Sigmoid colon (tissue), 7 donors: ENCODE measurements around the gene EXOSC10. TPM values are rescaled to one million over a fixed set of nuclear protein-coding genes. Genes with fewer than 3 reads are reported as not detected.
"Not testable (repeated sequence)": the region's sequence is repeated elsewhere in the genome, so short reads cannot be mapped to it uniquely, and the experiment has no call there.

ENCODE experiments used
- DNase-seq: peaks from one replicate; pipeline ENCODE4 v3.0.0-alpha.2; 2019
- H3K27ac ChIP-seq, 4 donors: fragments of 200-600 bp; sonication (generic); one replicate each; pipeline ENCODE4 v1.5.1; 2016 to 2019; ENCODE audit warnings: mild to moderate bottlenecking in 1 of 4
- H3K27me3 ChIP-seq, 3 donors: fragments of 200-600 bp; sonication (generic); one replicate each; pipeline ENCODE4 v1.5.1; 2019; ENCODE audit warnings: mild to moderate bottlenecking in 1 of 3
- H3K36me3 ChIP-seq, 4 donors: fragments of 200-600 bp; sonication (generic); one replicate each; pipeline ENCODE4 v1.5.1; 2016 to 2019
- H3K4me1 ChIP-seq, 4 donors: fragments of 200-600 bp; sonication (generic); one replicate each; pipeline ENCODE4 v1.5.1; 2017 to 2019
- H3K4me3 ChIP-seq, 4 donors: fragments of 200-600 bp; sonication (generic); one replicate each; pipeline ENCODE4 v1.5.1; 2017 to 2019; ENCODE audit warnings: mild to moderate bottlenecking in 2 of 4, moderate library complexity in 1 of 4
- H3K9me3 ChIP-seq, 4 donors: fragments of 200-600 bp in 3 of 4; sonication (generic) in 3 of 4; one replicate each; pipeline versions ENCODE4 v1.5.1 to v1.6.1; 2013 to 2019
- CTCF ChIP-seq, 4 experiments: fragments of 450-650 bp in 3 of 4; fragments of 200-600 bp in 1 of 4; IDR thresholded peaks; one replicate each; pipeline ENCODE4 v1.5.1; 2016 to 2019; ENCODE audit warnings: antibody characterized with exemption in 4 of 4, mild to moderate bottlenecking in 3 of 4, moderate library complexity in 2 of 4
- EP300 ChIP-seq, 4 donors: sonication (generic); formaldehyde crosslinking; IDR thresholded peaks; one replicate each; pipeline ENCODE4 v1.6.1; 2017; ENCODE audit warnings: antibody characterized with exemption in 4 of 4
- POLR2A ChIP-seq, 2 donors: fragments of 450-650 bp; IDR thresholded peaks; one replicate each; pipeline ENCODE4 v1.6.1; 2016; ENCODE audit warnings: antibody characterized with exemption in 2 of 2, mild to moderate bottlenecking in 2 of 2, moderate library complexity in 2 of 2
- POLR2AphosphoS5 ChIP-seq, 4 donors: sonication (generic); formaldehyde crosslinking; IDR thresholded peaks; one replicate each; pipeline ENCODE4 v1.6.1; 2017; ENCODE audit warnings: antibody characterized with exemption in 4 of 4
- WGBS, 2 donors: extraction: QIAGEN DNeasy Blood & Tissue Kit; methylation state at CpG; one replicate each; pipeline ENCODE4 v1.1.7; 2013; 5-methylcytosine and 5-hydroxymethylcytosine counted together
- intact Hi-C: fragments of 100-400 bp; cut with DNase I; formaldehyde crosslinking; loops from one replicate; pipeline ENCODE4 v1.15.1; 2023
- polyA plus RNA-seq, 3 donors: library from polyadenylated mRNA; stranded (reverse); fragments of 200-250 nt; gene quantifications; one replicate each; pipeline ENCODE4 v1.2.3, GENCODE V29; 2013
- total RNA-seq, 4 donors: library from RNA; depleted of rRNA; stranded (reverse); fragments of >200 nt; gene quantifications; one replicate each; pipeline ENCODE4 v1.1.0, GENCODE V29; 2016
- donor health status: healthy with polysubstance abuse.
- donor health status: Bipolar disorder and iron deficiency.
- donor health status: healthy.

The EXOSC10 gene
- total and polyA plus RNA-seq, 7 donors: 18.6 to 53.7 (median 38.8) TPM

GRCh38 chr1:11044086-11044848 is 55.4 kb downstream of the EXOSC10 start:
- Histone ChIP-seq H3K4me3 (no peak overlapping the region), H3K9me3 (no peaks in the 10 kb centered on the region), H3K27me3 (no peaks in the 10 kb centered on the region), H3K27ac (no peak overlapping the region), H3K36me3 (no peaks in the 10 kb centered on the region), H3K4me1 (no peaks in the 10 kb centered on the region)
- DNase-seq: peak; percentile 40
- TF ChIP-seq POLR2A (IDR thresholded peaks at IDR 0.05) (no peak), POLR2AphosphoS5 (IDR thresholded peaks at IDR 0.05) (no peak), CTCF (IDR thresholded peaks at IDR 0.05) (no peak), EP300 (IDR thresholded peaks at IDR 0.05) (no peak)
- intact Hi-C loops: no loop called here
- WGBS, 2 donors: 69 to 80% methylated on average over 16 of the region's 16 CpGs

DNA sequence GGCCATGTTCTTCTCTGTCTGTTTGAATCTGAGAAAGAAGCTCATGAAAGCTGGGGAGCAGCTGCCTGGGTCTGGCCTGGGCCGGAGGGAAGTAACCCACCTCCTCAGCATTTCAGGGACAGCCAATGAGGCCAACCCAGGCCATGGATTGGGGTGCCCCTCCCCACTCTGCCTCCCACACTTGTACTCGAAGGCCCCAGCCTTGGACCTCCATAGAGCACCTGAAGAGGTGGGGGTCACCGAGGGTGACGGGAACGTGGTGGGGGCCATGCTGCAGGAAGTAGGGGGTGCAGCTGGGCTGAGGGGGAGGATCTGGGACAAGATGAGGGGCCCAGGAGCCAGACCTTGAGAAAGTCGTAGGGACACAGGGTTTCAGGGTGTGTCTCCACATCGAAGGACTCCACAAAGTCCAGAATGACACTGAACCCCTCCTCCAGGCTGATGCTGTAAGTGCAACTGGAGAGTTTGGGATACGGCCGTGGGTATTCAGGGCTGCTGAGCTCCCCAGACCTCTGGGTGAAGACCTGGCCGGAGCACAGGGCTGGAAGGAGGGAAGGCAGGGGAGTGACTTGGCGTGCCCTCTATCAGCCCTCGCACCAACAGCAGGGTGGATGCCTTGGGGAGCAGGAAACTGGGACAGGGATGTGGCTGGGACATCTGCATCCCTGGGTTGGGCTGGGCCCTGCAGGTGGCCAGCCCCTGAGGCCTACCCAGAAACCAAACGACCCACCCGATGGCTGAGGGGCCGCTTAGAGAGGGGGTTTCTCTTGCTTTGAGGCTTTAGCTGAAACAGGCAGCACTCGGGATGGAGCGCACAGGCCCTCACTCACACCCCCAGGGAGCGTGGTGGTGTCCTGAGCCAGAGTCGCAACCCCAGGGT is 56.4 kb downstream of the EXOSC10 start:
- Histone ChIP-seq H3K36me3 (no peaks in the 10 kb centered on the region), H3K27me3 (no peaks in the 10 kb centered on the region), H3K27ac (no peak overlapping the region), H3K9me3 (no peaks in the 10 kb centered on the region), H3K4me1 (peaks cover 0 to 5% (median 1%) of the 10 kb centered on the region in 4 donors), H3K4me3 (no peak overlapping the region)
- WGBS, 2 donors: 78 to 81% methylated on average over 19 of the region's 19 CpGs
- intact Hi-C loops: no loop called here
- DNase-seq: peak; percentile 43
- no peak for TF ChIP-seq EP300 (IDR thresholded peaks at IDR 0.05)
- no peak for TF ChIP-seq CTCF (IDR thresholded peaks at IDR 0.05)

- no peak for DNase-seq
- 86% methylated on average over 3 of the region's 3 CpGs for WGBS, 2 donors
Observed at GRCh38 chr1:11042065-11042464, 57.6 kb downstream of the EXOSC10 start.

DNA sequence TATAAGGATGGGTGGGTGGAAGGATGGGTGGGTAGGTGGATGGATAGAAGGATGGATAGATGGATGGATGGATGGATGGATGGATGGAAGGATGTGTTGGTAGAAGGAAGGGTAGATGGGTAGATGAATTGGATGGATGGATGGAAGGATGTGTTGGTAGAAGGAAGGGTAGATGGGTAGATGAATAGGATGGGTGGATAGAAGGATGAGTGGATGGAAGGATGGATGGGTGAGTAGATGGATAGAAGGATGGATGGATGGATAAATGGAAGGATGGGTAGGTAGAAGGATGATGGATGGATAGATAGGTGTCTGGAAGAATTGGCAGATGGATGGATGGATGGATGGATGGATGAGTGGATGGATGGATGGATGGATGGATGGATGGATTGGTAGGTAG is 58.6 kb downstream of the EXOSC10 start:
- Histone ChIP-seq H3K27ac (no peak overlapping the region), H3K27me3 (no peaks in the 10 kb centered on the region), H3K36me3 (no peaks in the 10 kb centered on the region), H3K4me1 (peaks cover 0 to 10% (median 7%) of the 10 kb centered on the region in 4 donors), H3K4me3 (no peak overlapping the region), H3K9me3 (no peaks in the 10 kb centered on the region)
- intact Hi-C loops: no loop called here
- DNase-seq: no peak
- TF ChIP-seq CTCF (IDR thresholded peaks at IDR 0.05) (no peak), POLR2AphosphoS5 (IDR thresholded peaks at IDR 0.05) (no peak), EP300 (IDR thresholded peaks at IDR 0.05) (no peak), POLR2A (IDR thresholded peaks at IDR 0.05) (no peak)

More at GRCh38 chr1:11042065-11042464, 57.6 kb downstream of the EXOSC10 start:
- H3K36me3 ChIP-seq: no peaks in the 10 kb centered on the region
- no peak overlapping the region for H3K4me3 ChIP-seq
- no peak overlapping the region for H3K27ac ChIP-seq
- peaks cover 0 to 10% (median 7%) of the 10 kb centered on the region in 4 donors for H3K4me1 ChIP-seq
- intact Hi-C loops: no loop called here
- TF ChIP-seq POLR2AphosphoS5 (IDR thresholded peaks at IDR 0.05) (no peak), CTCF (IDR thresholded peaks at IDR 0.05) (no peak), POLR2A (IDR thresholded peaks at IDR 0.05) (no peak), EP300 (IDR thresholded peaks at IDR 0.05) (no peak)
- no peaks in the 10 kb centered on the region for H3K27me3 ChIP-seq
- H3K9me3 ChIP-seq: no peaks in the 10 kb centered on the region

- H3K4me3 ChIP-seq, H3K4me1 ChIP-seq, intact Hi-C loops, H3K27ac ChIP-seq, H3K27me3 ChIP-seq, H3K36me3 ChIP-seq, H3K9me3 ChIP-seq, DNase-seq: not testable (repeated sequence)
- WGBS, 2 donors: 90% methylated on average over 7 of the region's 7 CpGs
Observed at GRCh38 chr1:11040105-11040429, 59.6 kb downstream of the EXOSC10 start.
